ENCODE results near the gene EFCAB8.
"Not testable (repeated sequence)": the region's sequence is repeated elsewhere in the genome, so short reads cannot be mapped to it uniquely, and the experiment has no call there.

Gene EFCAB8

DNA sequence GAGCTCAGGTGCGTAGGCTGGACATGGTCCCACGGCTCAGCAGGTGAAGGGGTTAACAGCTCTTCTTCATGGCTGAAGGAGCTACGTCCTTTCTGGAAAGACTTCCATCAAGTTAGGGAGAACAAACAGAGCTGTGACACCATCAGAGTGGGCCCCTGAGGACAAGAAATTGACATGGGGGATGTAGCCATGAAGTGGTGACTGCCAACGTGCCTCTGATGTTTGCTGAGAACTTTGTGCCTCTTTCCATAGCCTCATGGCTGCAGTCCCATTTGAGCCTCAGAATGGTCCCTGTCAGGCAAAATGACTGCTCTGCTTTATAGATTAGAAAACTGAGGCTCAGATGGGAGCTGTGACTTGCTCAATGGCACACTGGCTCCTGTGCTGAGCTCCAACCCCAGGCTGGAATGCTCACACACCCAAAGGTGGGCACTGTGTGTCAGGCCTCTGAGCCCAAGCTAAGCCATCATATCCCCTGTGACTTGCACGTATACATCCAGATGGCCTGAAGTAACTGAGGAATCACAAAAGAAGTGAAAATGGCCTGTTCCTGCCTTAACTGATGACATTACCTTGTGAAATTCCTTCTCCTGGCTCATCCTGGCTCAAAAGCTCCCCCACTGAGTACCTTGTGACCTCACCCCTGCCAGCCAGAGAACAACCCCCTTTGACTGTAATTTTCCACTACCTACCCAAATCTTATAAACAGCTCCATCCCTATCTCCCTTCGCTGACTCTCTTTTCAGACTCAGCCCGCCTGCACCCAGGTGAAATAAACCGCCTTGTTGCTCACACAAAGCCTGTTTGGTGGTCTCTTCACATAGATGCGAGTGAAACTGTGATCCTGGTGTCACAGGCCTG lies 115.7 kb downstream of the EFCAB8 start:
- DNase-seq: not testable (repeated sequence)

- not testable (repeated sequence) for DNase-seq
Measured at GRCh38 chr20:32975121-32975520, 116.4 kb downstream of the EFCAB8 start.

GRCh38 chr20:32975698-32976674 lies 117.3 kb downstream of the EFCAB8 start:
- DNase-seq: no peak

GRCh38 chr20:32976746-32977145 lies 118.0 kb downstream of the EFCAB8 start:
- no peak for DNase-seq

- DNase-seq: no peak
Measured at GRCh38 chr20:32977281-32978008, 118.7 kb downstream of the EFCAB8 start.

- no peak for DNase-seq
Measured at GRCh38 chr20:32978009-32978335, 119.2 kb downstream of the EFCAB8 start.

DNA sequence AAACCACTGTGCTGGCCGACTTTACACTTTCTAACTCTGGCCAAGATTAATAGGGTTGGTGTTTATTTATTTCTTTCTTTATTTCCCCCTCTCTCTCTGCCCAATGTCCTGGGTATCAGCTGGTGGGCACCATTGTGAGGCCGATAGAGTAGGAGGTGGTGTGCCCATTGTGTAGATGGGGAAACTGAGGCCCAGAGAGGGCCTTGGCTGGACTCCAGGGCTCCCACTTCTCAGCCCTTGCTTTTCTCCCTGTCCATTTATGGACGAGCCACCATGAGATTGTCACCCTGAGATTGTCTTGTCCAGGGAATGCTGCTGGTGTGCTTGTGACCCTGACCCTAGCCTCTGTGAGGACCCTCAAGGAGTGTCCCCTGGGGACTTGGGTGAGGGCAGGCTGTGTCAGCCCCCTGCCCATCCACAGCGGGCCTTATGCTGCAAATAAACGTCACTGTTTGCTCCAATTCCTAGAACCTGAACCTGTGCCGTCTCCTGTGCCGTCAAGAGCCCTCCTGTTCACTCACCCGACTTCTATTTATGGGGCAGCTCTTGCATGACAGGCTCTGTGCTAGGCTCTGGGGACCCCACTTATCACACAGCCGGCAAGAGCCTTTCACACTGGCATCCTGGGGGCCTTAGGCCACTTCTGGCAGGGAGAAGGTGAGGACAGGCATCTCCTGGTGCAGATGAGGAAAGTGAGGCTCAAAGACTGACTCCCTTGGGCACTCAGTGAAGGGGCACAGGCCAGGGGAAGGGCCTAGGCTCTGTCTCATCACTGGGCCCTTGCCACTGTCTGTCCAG lies 120.7 kb downstream of the EFCAB8 start:
- DNase-seq: no peak

GRCh38 chr20:32980131-32980941 lies 121.6 kb downstream of the EFCAB8 start:
- DNase-seq: no peak

DNA sequence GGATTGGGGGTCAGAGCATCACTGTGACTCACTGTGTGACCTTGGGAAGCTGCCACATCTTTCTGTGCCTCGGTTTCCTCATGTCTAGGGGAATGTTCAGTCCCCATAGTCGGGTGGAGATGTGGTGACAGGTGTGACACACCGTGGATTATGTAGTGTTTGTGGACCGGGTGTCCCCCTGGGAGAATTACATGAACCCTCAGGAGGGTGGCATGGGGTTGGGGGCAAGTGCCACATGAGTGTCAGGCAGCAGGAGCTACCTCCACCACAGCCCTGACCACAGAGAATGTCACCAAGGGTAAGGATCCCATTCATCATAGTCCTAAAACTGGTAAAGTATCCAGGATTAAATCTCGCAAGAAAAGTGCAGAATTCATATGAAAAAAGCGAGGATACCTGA lies 122.3 kb downstream of the EFCAB8 start:
- DNase-seq: no peak

- DNase-seq: no peak
Measured at GRCh38 chr20:32982617-32983458, 124.1 kb downstream of the EFCAB8 start.

- no peak for DNase-seq
Measured at GRCh38 chr20:32983459-32984112, 124.9 kb downstream of the EFCAB8 start.

DNA sequence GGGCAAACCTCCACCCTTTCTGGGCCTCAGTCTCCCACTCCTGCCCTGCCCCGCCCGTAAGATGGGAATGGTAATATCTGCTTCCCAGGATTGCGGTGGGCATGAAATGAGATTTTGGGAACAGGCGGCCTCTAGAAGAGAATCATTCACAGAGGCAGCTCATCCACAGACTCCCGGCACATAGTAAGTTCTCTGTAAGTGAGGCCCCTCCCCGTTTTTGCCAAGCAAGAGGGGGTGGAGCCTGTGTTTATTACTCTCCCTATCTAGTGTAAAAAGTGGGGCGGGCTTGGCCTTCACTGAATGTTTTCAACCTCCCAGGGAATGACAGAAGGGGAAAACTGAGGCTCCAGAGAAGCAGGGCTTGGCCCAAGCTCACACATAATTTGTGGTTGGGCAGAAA lies 125.5 kb downstream of the EFCAB8 start:
- DNase-seq: no peak

- no peak for DNase-seq
Measured at GRCh38 chr20:32984631-32985354, 126.1 kb downstream of the EFCAB8 start.

- no peak for DNase-seq
Measured at GRCh38 chr20:32985596-32985995, 126.9 kb downstream of the EFCAB8 start.

- no peak for DNase-seq
Measured at GRCh38 chr20:32986331-32986966, 127.7 kb downstream of the EFCAB8 start.

DNA sequence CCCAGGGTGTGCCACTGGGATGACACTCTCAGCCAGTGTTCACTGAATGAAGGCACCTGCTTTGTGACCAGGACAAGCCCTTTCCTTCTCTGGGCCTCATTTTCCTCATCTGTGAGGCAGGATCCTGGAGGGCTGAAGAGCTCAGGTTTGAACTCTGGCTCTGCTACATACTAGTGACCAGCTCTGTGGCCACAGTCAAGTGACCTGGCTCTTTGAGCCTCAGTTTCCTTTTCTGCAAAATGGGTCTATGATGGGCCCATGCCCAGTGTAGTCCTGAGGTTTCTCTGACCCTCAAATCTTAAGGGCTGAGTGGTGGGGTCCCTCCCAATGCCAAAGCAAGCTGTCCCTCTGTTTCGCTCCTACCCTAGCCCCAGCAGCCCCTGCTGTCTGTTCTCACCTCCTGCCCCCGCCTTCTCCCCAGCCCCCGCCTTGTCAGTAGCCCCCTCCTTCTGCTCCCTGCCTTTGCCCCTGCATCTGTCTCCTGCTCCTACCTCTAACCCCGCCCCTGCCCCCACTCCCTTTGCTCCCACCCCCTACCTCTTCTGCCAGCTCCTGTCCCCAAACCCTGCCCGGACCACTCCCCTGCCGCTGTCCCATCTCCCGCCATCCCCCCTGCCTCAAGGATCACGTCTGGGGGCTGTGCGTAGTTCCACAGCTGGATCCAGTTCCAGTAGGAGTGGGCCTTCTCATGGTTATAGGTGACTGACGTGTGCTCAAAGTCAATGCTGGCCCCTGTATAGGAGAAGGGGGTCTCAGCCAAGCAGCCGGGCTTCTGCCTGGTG lies 128.5 kb downstream of the EFCAB8 start:
- DNase-seq: no peak

GRCh38 chr20:32988008-32988407 lies 129.3 kb downstream of the EFCAB8 start:
- no peak for DNase-seq
